Astrocyte (in vitro differentiated cells and primary cell): ENCODE measurements around the gene DNAH14.

Experiments
- EZH2 ChIP-seq: IDR thresholded peaks from 2 replicates; pipeline ENCODE4 v1.6.1; 2012; ENCODE audit warnings: mild to moderate bottlenecking, low read length, inconsistent platforms; ENCODE audit not compliant: insufficient read depth
- TF ChIP-seq, protein P1 (sequence below): IDR thresholded peaks from 2 replicates; pipeline ENCODE4 v1.5.1; 2011; ENCODE audit warnings: low read depth, mild to moderate bottlenecking, inconsistent platforms, low read length, moderate library complexity; ENCODE audit not compliant: insufficient read depth

DNA sequence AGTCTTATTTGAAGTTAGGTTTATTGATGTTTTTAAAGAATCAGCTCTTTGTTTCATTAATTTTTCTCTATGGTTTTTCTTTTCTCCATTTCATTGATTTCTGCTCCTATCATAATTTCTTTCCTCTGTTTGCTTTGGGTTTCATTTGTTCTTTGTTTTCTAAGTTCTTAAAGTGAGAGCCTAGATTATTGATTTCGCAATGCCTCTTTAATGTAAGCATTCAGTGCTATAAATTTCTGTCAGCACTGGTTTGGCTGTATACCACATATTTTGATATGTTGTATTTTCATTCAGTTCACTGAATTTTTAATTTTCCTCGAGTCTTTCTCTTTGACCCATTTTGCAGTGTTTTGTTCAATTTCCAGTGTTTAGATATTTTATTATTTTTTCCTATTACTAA, 68.7 kb downstream of the DNAH14 start:
- TF ChIP-seq, protein P1, sequence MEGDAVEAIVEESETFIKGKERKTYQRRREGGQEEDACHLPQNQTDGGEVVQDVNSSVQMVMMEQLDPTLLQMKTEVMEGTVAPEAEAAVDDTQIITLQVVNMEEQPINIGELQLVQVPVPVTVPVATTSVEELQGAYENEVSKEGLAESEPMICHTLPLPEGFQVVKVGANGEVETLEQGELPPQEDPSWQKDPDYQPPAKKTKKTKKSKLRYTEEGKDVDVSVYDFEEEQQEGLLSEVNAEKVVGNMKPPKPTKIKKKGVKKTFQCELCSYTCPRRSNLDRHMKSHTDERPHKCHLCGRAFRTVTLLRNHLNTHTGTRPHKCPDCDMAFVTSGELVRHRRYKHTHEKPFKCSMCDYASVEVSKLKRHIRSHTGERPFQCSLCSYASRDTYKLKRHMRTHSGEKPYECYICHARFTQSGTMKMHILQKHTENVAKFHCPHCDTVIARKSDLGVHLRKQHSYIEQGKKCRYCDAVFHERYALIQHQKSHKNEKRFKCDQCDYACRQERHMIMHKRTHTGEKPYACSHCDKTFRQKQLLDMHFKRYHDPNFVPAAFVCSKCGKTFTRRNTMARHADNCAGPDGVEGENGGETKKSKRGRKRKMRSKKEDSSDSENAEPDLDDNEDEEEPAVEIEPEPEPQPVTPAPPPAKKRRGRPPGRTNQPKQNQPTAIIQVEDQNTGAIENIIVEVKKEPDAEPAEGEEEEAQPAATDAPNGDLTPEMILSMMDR = no peak
- no peak for TF ChIP-seq EZH2
